A673 (cell line): ENCODE results near the gene SMYD3. TPM values are rescaled to one million over a fixed set of nuclear protein-coding genes. Genes with fewer than 3 reads are reported as not detected.
A peak's percentile ranks its signal among the peaks of the same experiment; 100 is the strongest.

ENCODE experiments used
- BruUV-seq: library from RNA; stranded (reverse); fragments of 400-500 nt; replicated peaks from 2 replicates; lab custom pipeline; 2021; lab: Mats Ljungman, UMichigan
- CTCF ChIA-PET: fragments of 300-600 bp; sonication (Branson Sonifier 250); formaldehyde crosslinking; loops from one replicate; lab custom pipeline; 2022; ENCODE audit warnings: antibody characterized with exemption; lab: Charles Lee
- POLR2A ChIA-PET: fragments of 300-600 bp; sonication (Branson Sonifier 250); formaldehyde crosslinking; loops from one replicate; lab custom pipeline; 2022; ENCODE audit warnings: antibody characterized with exemption; ENCODE audit not compliant: low non-redundant PET; lab: Charles Lee
- DNase-seq: peaks from one replicate; pipeline ENCODE4 v3.0.0-alpha.2; 2015; ENCODE audit warnings: low spot score
- H3K27ac ChIP-seq: fragments of 200-600 bp; sonication (generic); 2 replicates; pipeline ENCODE4 v1.5.1; 2016; ENCODE audit warnings: mixed run types, low read depth, mild to moderate bottlenecking, mixed read lengths, antibody characterized with exemption, low read length; ENCODE audit not compliant: poor library complexity, severe bottlenecking
- H3K27me3 ChIP-seq: fragments of 200-600 bp; sonication (generic); replicated peaks from 2 replicates; pipeline ENCODE4 v1.6.1; 2017; ENCODE audit warnings: mixed run types, low read depth, mild to moderate bottlenecking, mixed read lengths, antibody characterized with exemption, low read length; ENCODE audit not compliant: insufficient read depth, poor library complexity
- H3K36me3 ChIP-seq: fragments of 200-600 bp; sonication (generic); 2 replicates; pipeline ENCODE4 v1.6.1; 2016; ENCODE audit warnings: mixed run types, mild to moderate bottlenecking, mixed read lengths, antibody characterized with exemption, low read length; ENCODE audit not compliant: insufficient read depth, poor library complexity, severe bottlenecking
- H3K4me1 ChIP-seq: fragments of 200-600 bp; sonication (generic); 2 replicates; pipeline ENCODE4 v1.6.1; 2017; ENCODE audit warnings: mixed run types, mild to moderate bottlenecking, mixed read lengths, antibody characterized with exemption, low read length; ENCODE audit not compliant: insufficient read depth, poor library complexity, severe bottlenecking
- H3K4me3 ChIP-seq: fragments of 200-600 bp; sonication (generic); 2 replicates; pipeline ENCODE4 v1.5.1; 2016; ENCODE audit warnings: low read depth, mixed run types, mild to moderate bottlenecking, mixed read lengths, low read length; ENCODE audit not compliant: poor library complexity, severe bottlenecking
- H3K9me3 ChIP-seq: fragments of 200-600 bp; sonication (generic); 2 replicates; pipeline ENCODE4 v1.6.1; 2016; ENCODE audit warnings: mixed run types, low read depth, mild to moderate bottlenecking, mixed read lengths, antibody characterized with exemption, low read length; ENCODE audit not compliant: poor library complexity, severe bottlenecking
- CTCF ChIP-seq: fragments of 300-800, 200-600 bp; sonication (generic); conservative IDR thresholded peaks from 2 replicates; pipeline ENCODE4 v1.5.1; 2017; ENCODE audit warnings: low read depth, mild to moderate bottlenecking, antibody characterized with exemption, low read length, moderate library complexity, mixed read lengths
- EZH2 ChIP-seq: fragments of 200-600 bp; sonication (generic); IDR thresholded peaks from 2 replicates; pipeline ENCODE4 v1.6.1; 2017; ENCODE audit warnings: borderline replicate concordance, low read depth, mild to moderate bottlenecking, mixed read lengths, antibody characterized with exemption, low read length; ENCODE audit not compliant: poor library complexity, severe bottlenecking
- intact Hi-C: fragments of 100-400 bp; cut with micrococcal nuclease; formaldehyde crosslinking; loops from one replicate; pipeline ENCODE4 v1.10.0; 2022; ENCODE audit not compliant: unreplicated experiment
- total RNA-seq: library from RNA; stranded (reverse); gene quantifications from 2 replicates; pipeline ENCODE4 v1.2.3, GENCODE V29; 2021

SMYD3 gene
- total RNA-seq, 1 experiment from 2014 or later: 29.0 TPM

- H3K36me3 ChIP-seq: no peaks in the 10 kb centered on the region
- TF ChIP-seq EZH2: no peak
- TF ChIP-seq CTCF: no peak
- no peak for DNase-seq
- H3K4me3 ChIP-seq: no peak overlapping the region
- no peaks in the 10 kb centered on the region for H3K4me1 ChIP-seq
- H3K27ac ChIP-seq: no peak overlapping the region
- BruUV-seq: no TSS peak
- ChIA-PET CTCF (no interaction called here), POLR2A (no interaction called here)
- no peaks in the 10 kb centered on the region for H3K9me3 ChIP-seq
- H3K27me3 ChIP-seq: no peaks in the 10 kb centered on the region
- intact Hi-C loops: no loop called here
Observed at GRCh38 chr1:246503341-246503740, 3.7 kb downstream of the SMYD3 start.

GRCh38 chr1:246497331-246497915 is 9.7 kb downstream of the SMYD3 start:
- no peak overlapping the region for H3K27ac ChIP-seq
- no peaks in the 10 kb centered on the region for H3K4me1 ChIP-seq
- peak; percentile 84 for DNase-seq
- H3K9me3 ChIP-seq: no peaks in the 10 kb centered on the region
- no peaks in the 10 kb centered on the region for H3K27me3 ChIP-seq
- intact Hi-C loops: loop anchor here (1.0 kb wide), 2 partner anchors 202 to 257 kb away; no protein-coding TSS in a partner anchor
- H3K4me3 ChIP-seq: no peak overlapping the region
- BruUV-seq: no TSS peak
- ChIA-PET POLR2A (no interaction called here), CTCF (interaction anchor here (0.5 kb wide), 1 partner anchor 209 kb away, joined by 3 read pairs; no protein-coding TSS in a partner anchor)
- H3K36me3 ChIP-seq: no peaks in the 10 kb centered on the region
- TF ChIP-seq EZH2 (no peak), CTCF (peak; percentile 85)

- no TSS peak for BruUV-seq
- POLR2A ChIA-PET: no interaction called here
- H3K9me3 ChIP-seq: no peaks in the 10 kb centered on the region
- no peak overlapping the region for H3K4me3 ChIP-seq
- no peaks in the 10 kb centered on the region for H3K4me1 ChIP-seq
- H3K27ac ChIP-seq: no peak overlapping the region
- peak; percentile 79 for DNase-seq
- TF ChIP-seq EZH2: no peak
- peak; percentile 83 for TF ChIP-seq CTCF
- H3K27me3 ChIP-seq: no peaks in the 10 kb centered on the region
- intact Hi-C loops: loop anchor here (1.0 to 5.0 kb wide), 2 partner anchors 480 to 1339 kb away; no protein-coding TSS in a partner anchor
- no peaks in the 10 kb centered on the region for H3K36me3 ChIP-seq
- CTCF ChIA-PET: no interaction called here
Observed at GRCh38 chr1:246492611-246493245, 14.4 kb downstream of the SMYD3 start.
